Measurements from ENCODE around the gene ERICH6B.

ERICH6B gene

GRCh38 chr13:45540864-45541263 lies 74.7 kb downstream of the ERICH6B start:
- no peak for DNase-seq

- DNase-seq: no peak
These were observed 75.3 kb downstream of the ERICH6B start for GRCh38 chr13:45540195-45540594.

DNA sequence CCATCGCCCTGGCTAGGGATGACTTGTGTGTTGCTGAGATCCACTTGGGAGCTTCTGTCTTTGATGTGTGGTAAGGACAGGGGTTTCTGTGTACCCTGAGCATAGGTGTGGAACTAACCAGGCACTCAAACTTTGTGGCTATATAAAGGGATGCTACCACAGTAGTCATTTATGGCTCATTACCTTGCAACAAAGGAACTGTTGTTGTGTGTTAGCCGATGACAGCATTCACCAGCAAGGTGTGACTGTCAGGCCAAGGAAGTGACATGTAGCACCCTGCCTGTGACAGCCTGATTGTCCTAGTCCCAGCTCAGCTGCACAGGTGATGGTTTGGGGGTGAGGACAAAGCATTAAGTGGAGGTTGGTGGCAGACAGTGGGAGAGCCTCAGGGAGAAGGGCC lies 77.2 kb downstream of the ERICH6B start:
- no peak for DNase-seq

- no peak for DNase-seq
These were observed 78.0 kb downstream of the ERICH6B start for GRCh38 chr13:45537516-45537915.

DNA sequence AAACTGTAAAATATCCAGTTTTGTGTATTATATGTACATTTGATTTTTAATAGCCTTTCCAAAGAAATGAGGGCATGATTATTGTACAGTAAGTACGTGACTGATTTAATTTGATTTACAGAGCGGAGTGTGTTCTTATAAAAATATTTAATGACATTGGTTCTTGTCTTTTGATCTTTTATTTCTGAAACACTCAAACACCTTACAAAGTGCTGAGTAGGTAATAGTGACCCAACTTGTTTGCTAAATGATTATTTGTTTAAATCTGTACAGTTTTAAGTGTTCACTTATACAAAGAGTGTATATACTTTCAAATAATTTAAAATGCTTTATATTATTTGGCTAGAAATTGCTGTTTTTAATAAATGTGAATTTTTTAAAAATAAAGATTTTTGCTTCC lies 79.3 kb downstream of the ERICH6B start:
- DNase-seq: no peak

DNA sequence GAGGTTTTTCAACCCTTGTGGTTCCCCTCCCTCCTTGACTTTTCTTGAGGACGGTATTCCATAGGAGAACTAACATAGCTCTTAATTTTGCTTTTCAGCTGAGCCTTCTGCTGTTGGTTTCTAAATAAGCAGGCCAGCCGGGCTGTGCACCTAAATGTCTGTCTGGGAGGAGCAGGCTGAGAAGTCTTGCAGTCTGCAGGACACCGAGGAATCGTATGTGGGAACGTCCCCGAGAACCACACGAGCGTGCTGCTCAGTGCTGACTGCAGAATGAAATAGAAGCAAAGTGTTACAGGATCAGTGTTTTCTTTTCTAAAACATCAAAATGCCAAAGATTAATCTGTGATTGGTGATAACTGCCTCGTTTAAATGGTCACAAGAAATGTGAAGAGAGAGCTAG lies 80.9 kb downstream of the ERICH6B start:
- no peak for DNase-seq

DNA sequence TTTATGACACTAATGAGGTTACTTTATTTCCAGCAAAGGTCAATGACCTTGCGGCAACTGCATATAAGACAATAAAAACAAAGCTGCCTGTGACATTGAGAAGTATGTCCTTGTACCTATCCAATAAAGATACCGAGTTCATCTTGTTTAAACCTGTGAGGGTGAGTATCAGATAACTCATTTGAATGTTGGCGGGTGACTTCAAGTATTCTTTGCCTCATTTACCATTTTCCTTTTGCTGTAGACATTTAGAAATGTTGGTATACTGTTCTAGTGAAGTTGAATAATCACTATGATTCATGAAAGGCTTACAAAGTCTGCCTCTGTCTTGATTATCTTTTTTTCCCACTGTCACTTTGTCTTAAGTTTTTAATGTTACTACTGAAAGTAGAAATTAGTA lies 85.8 kb downstream of the ERICH6B start:
- no peak for DNase-seq

- no peak for DNase-seq
These were observed 87.7 kb downstream of the ERICH6B start for GRCh38 chr13:45527699-45528462.

DNA sequence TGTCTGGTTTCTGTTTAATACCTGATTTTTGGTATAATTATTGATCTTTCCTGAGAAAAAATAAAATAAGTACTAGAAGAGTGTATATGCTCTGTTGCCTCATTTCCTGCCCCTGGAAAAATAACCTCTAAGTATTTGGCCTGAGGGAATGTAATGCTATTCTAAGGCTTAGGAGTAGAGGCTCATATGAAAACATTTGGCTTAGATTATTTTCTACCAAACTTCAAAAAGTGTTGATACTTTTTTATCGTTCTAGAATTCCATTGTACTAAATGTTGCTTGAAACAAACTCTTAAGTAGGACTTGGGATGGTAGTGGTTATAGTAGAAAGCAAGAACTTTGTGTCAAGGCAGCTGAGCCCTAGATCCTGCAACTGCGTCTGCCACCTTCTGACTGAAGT lies 93.0 kb downstream of the ERICH6B start:
- no peak for DNase-seq

DNA sequence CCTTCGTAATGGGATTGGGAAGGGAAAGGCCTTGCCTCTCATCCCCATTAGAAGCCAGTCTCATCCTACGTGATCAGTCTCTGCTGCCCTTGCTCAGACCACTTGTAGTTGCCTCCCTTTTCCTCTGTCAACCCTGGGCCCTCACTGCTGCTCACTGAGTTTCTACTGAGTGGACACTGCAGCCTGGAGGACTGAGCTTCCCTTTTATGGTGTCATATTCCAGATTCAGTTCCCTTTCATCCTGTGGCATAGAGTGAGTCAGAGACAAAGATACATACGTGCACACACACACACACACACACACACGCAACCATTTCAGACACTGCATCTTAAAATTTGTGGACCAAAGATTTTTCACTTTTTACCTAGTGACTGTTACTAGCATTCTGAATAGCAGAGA lies 94.2 kb downstream of the ERICH6B start:
- DNase-seq: no peak

DNA sequence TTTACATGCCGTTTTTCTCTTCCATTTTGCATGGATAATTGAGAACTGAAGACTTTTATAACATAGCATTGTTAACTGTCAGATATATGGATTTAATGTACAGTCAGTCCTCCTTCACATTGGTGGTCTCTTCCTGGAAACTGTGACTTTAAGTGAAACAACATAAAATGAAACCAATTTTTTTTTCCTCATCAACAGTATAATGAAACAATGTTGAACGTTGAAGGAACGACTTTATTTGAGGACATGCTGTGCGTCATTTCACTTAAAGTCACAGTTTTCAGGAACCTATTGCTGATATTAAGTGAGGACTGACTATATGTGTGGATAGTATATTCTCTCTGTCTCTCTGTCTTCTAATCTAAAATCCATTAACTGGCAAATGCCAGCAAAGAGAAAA lies 96.0 kb downstream of the ERICH6B start:
- no peak for DNase-seq

DNA sequence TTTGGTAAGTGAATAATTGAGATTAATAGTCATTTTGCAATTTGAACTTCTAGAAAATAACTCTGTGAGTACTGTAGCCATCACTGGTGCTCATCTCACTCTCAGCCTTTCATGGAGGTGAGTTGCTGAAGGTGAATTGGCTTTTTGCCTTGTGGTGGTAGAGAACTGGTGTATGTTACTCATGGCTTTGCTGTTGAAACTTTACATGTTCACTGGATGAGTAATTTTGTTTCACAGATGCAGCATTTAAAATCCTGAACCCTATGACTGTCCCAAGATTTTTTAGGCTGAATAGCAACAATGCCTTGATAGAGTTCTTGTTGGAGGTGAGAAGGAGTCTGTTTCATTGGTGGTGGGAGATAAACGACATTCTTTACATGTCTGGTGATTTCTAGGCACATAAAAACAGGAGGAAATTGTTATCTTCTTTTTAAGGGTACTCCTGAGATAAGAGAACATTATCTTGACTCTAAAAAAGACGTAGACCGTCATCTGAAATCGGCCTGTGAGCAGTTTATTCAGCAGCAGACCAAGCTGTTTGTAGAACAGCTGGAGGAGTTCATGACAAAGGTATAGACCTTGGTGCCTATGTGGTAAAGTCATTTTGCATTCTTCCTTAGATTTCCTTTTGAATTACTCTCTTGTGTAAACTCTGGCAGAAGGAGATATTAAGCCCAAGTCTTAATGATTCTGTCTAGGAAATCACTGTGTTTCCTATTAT lies 96.9 kb downstream of the ERICH6B start:
- no peak for DNase-seq

- DNase-seq: no peak
These were observed 98.8 kb downstream of the ERICH6B start for GRCh38 chr13:45516757-45517156.

- DNase-seq: no peak
These were observed 103.4 kb downstream of the ERICH6B start for GRCh38 chr13:45512098-45512496.

- DNase-seq: peak in 1 of 2 donors; percentile 21
These were observed 104.0 kb downstream of the ERICH6B start for GRCh38 chr13:45511310-45512097.

DNA sequence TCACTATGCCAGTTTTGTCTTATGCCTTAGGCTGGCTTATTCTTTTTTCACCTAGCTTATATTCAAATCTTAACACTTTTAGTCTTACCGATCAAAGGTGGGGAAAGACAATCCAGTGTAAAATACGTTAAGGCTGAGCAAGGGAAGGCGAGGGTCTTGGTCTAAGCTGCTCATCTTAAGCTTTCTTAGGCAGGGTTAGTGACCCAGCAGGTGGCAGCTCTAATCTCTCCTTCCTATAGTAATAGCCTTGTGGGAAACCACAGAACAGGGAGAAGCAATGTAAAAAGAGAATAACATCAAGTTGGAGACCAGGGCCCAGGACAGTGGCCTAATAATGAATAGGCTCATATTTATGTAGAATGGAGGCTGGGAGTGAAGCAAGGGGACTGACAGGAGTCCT lies 104.9 kb downstream of the ERICH6B start:
- no peak for DNase-seq

- DNase-seq: no peak
These were observed 106.8 kb downstream of the ERICH6B start for GRCh38 chr13:45508776-45509175.

GRCh38 chr13:45506811-45507210 lies 108.7 kb downstream of the ERICH6B start:
- DNase-seq: no peak

- DNase-seq: no peak
These were observed 111.9 kb downstream of the ERICH6B start for GRCh38 chr13:45503658-45504057.

GRCh38 chr13:45501175-45501526 lies 114.4 kb downstream of the ERICH6B start:
- no peak for DNase-seq

- DNase-seq: no peak
These were observed 114.9 kb downstream of the ERICH6B start for GRCh38 chr13:45500492-45501174.

GRCh38 chr13:45496942-45497341 lies 118.6 kb downstream of the ERICH6B start:
- no peak for DNase-seq

DNA sequence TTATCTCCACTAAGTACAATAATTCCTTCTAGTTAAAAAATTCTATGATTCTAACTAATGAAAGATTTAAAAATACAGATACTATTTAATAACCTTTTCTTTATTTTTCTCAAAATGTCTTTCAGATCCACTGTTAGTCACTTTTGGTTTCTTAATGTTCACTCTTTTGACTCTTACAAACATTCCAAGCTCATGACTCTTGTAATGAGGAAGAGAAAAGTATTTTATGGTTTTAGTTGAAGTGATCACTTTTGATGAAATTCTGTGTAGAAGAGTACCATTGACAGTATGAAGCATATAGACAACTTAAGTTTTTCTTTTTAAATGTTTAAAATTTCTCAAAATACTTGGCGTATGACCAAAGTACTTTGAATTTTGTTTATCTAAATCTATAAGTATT lies 123.0 kb downstream of the ERICH6B start:
- DNase-seq: no peak

All from stimulated activated CD4-positive, alpha-beta T cell treated with anti-CD3 and anti-CD28 coated beads, Interleukin-2, amount 100 ng/mL, for 24 hours (primary cell).